ENCODE measurements around the gene AMPD3.

The AMPD3 gene

DNA sequence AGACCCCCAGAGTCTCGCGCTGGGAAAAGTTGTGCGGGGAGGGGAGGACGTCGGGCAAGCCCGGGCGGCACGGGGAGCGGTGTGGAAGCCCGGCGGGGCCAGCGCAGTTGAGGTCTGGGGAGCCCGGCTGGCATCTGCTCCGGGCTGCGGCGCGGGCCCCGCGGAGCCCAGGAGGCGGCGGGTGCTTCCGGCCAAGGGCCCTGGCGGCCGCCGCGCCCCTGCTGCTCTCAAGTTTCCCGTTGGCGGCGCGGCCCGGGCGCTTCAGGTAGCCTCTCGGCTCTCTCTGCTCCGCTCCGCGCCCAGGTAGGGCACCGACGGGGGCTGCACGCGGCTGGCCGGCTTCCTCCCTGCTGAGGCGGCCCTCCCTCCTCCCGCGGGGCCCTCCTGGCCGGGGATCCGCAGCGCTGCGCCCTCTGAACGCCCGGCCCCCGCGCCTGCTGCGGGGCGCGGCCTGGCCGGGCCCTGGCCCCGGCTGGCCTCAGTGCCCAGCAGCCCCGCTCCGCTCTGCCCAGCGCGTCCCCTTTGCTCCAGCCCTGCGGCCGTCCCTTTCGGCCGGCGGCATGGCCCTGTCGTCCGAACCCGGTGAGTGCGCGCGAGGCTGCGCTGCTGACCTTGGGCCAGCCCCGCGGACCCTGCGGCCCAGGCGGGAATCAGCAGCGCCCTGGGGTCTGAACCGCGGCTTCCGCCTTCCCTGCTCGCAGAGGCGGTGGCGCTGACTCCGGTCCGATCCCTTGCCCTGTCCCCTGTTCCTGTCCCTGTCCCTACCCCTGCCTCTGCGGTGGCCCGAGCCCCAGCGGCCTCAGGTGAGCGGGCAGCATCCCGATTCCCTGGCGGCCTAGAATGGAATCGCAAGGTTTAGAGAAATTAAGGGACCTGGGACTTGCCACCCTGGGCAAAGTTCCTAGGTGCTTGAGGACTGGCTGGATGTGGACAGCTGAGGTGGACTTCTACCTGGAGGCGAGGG is 4.3 kb upstream of the AMPD3 start:
- peak overlapping the region; percentile 80 for H2AFZ ChIP-seq (ENCODE audit: low read length, unreplicated experiment)

DNA sequence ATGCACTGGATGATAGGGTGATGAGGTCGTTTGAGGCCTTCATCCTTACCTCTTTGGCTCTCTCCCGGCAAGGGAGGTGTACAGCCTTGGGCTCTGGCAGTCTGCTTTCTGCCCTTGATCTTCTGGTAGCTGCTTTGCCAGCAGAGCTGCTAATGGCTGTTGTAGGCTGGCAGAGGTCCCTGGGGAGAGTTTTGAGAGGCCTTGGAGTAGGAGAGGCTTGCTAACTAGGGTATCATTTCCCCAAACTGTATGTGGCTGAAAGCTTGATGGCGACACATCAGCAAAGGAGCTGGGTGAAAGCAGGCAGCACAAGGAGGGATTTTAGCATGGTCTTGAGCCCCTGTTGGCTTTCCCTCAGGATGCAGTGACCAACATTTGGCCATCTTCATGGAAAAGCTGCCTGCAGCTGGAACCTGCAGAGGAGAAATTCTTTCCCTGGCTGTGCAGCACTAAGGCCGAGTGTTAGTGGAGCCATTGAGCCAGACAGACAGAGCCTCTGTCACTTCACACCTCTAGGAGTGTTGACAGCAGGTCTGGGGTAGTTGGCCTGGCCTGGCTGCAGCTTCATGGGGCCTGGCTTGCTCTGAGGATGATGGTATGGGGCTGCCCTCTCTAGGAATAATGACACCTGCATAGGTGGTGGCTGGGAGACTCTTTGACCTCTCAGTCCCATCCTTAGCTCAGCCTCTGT is 3.5 kb upstream of the AMPD3 start:
- peaks cover 23% of the 10 kb centered on the region for H3K4me1 ChIP-seq (ENCODE audit: control insufficient read depth, insufficient read depth, low read length, unreplicated experiment)
- no peak overlapping the region for H2AFZ ChIP-seq (ENCODE audit: low read length, unreplicated experiment)
- H3K79me2 ChIP-seq (ENCODE audit: control insufficient read depth, insufficient read depth, low read length, unreplicated experiment): no peaks in the 10 kb centered on the region
- no peak overlapping the region for H3K27ac ChIP-seq (ENCODE audit: low read depth, low read length)
- H3K4me3 ChIP-seq (ENCODE audit: low read depth, low read length): no peak overlapping the region
- no peaks in the 10 kb centered on the region for H3K36me3 ChIP-seq (ENCODE audit: insufficient read depth, low read length)
- peaks cover 18% of the 10 kb centered on the region for H3K27me3 ChIP-seq (ENCODE audit: insufficient read depth, low read length)

More for the DNA sequence above, 4.3 kb upstream of the AMPD3 start:
- peaks cover 15% of the 10 kb centered on the region for H3K4me1 ChIP-seq (ENCODE audit: control insufficient read depth, insufficient read depth, low read length, unreplicated experiment)
- peaks cover 18% of the 10 kb centered on the region for H3K27me3 ChIP-seq (ENCODE audit: insufficient read depth, low read length)
- H3K4me3 ChIP-seq (ENCODE audit: low read depth, low read length): peak overlapping the region; percentile 65
- H3K36me3 ChIP-seq (ENCODE audit: insufficient read depth, low read length): no peaks in the 10 kb centered on the region
- H3K79me2 ChIP-seq (ENCODE audit: control insufficient read depth, insufficient read depth, low read length, unreplicated experiment): no peaks in the 10 kb centered on the region
- H3K27ac ChIP-seq (ENCODE audit: low read depth, low read length): no peak overlapping the region

DNA sequence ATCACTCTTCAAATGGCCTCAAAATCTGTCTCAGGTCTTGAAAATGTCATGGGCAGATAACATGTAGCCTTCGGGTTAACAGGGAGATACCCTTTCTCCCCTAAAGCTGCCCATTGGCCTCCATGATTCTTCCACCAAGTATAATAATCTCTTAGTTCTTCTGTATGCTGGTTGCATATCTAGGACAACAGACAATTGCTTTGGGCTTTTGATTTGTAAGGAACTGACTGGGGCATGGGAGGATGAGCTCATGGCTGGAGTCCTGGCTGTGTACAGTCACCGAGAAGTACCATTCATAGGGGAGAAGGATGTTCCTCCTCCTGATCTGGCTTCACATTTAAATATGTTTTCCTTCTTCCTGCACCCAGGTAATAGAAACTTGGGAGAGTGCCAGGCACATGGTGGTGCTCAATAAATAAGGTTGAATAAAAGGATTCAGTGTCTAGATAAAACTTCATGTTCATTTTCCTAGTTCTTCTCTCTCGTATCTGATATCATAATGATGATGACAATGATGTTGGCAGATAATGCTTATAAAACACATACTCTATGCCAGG is 2.8 kb upstream of the AMPD3 start:
- Histone ChIP-seq H3K4me1 (ENCODE audit: control insufficient read depth, insufficient read depth, low read length, unreplicated experiment) (peaks cover 24% of the 10 kb centered on the region), H3K36me3 (ENCODE audit: insufficient read depth, low read length) (no peaks in the 10 kb centered on the region), H3K79me2 (ENCODE audit: control insufficient read depth, insufficient read depth, low read length, unreplicated experiment) (no peaks in the 10 kb centered on the region), H3K27ac (ENCODE audit: low read depth, low read length) (no peak overlapping the region), H3K4me3 (ENCODE audit: low read depth, low read length) (no peak overlapping the region), H2AFZ (ENCODE audit: low read length, unreplicated experiment) (no peak overlapping the region), H3K27me3 (ENCODE audit: insufficient read depth, low read length) (peaks cover 18% of the 10 kb centered on the region)

DNA sequence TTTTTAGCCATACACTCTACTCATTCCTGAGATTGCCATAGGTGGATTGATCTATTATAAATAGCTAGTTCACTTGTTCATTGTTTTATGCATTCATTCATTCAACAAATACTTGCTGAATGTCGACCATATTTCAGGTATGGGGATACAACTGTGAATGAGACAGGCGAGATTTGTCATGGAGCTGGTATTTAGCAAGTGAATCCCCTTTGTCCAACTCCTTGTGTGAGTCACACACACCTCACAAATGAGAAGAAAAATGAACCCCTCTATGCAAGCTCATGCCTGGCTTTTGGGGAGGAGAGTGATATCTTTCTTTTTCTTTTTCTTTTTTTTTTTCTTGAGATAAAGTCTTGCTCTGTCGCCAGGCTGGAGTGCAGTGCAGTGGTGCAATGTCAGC is 1.8 kb upstream of the AMPD3 start:
- Histone ChIP-seq H3K4me1 (ENCODE audit: control insufficient read depth, insufficient read depth, low read length, unreplicated experiment) (peaks cover 24% of the 10 kb centered on the region), H3K4me3 (ENCODE audit: low read depth, low read length) (no peak overlapping the region), H2AFZ (ENCODE audit: low read length, unreplicated experiment) (no peak overlapping the region), H3K36me3 (ENCODE audit: insufficient read depth, low read length) (no peaks in the 10 kb centered on the region), H3K27ac (ENCODE audit: low read depth, low read length) (no peak overlapping the region), H3K79me2 (ENCODE audit: control insufficient read depth, insufficient read depth, low read length, unreplicated experiment) (no peaks in the 10 kb centered on the region), H3K27me3 (ENCODE audit: insufficient read depth, low read length) (peaks cover 18% of the 10 kb centered on the region)

DNA sequence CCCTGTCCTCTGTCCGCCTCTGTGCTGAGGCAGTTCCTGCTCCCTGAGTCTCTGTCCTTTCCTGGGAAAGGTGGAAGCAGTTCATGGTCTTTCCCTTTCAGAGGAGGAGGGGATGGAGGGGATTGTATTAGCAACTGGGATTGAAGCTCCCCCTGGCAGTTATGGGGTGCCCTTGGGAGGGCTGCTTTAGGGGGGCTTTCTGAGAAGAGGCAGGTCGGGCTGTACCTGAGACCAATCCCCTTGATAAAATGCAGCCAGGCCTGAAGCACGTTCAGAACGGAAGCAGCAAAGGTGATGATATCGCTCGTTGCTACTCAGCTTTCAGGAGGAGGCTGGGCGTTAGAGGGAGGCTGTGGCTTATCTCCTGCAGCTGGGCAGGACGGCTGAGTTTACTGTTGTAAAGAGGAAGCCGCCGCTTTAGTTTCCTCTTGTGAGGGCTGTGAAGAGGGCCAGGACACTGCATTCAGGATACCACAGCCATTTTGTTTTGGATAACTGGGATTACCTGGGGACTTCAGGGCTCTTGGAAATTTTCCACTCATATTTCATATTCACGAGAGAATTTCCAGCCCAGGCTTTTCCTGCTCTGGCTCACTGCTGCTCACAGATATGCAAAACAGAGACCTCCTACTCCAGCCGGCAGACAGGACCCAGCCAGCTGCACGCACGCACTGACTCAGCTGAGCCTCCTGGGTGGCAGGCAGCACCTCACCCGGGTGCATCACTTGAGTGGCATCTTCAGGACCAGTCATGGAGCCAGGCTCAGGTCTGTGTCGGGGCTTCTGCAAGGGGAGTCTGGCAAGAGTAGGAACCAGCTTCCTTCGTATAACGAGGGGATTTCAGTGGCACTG is 798 bp downstream of the AMPD3 start:
- Histone ChIP-seq H3K27me3 (ENCODE audit: insufficient read depth, low read length) (peaks cover 5% of the 10 kb centered on the region), H3K4me3 (ENCODE audit: low read depth, low read length) (peak overlapping the region; percentile 75), H3K36me3 (ENCODE audit: insufficient read depth, low read length) (no peaks in the 10 kb centered on the region), H3K4me1 (ENCODE audit: control insufficient read depth, insufficient read depth, low read length, unreplicated experiment) (peaks cover 30% of the 10 kb centered on the region), H3K27ac (ENCODE audit: low read depth, low read length) (peak overlapping the region; percentile 87), H2AFZ (ENCODE audit: low read length, unreplicated experiment) (peak overlapping the region; percentile 80), H3K79me2 (ENCODE audit: control insufficient read depth, insufficient read depth, low read length, unreplicated experiment) (no peaks in the 10 kb centered on the region)

DNA sequence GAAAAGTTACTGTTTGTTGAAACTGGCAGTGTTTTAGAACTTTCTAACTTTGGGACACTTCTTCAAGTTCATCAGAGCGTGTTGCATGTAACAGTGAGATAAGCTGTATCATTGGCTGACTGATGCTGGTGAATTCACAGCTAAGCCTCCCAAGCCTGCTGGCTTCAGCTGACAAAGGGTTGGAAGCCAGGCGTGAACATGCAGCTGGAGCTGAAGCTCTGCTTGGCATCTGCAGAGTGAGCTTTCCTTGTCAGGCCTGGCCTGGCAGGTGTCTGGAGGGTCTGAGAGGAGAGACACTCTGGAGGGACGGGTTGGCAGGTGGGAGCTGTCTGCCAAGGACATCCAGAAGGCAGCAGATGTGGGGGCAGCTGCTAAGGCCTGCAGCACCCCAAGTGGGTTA is 1.5 kb downstream of the AMPD3 start:
- H3K27ac ChIP-seq (ENCODE audit: low read depth, low read length): no peak overlapping the region
- no peak overlapping the region for H2AFZ ChIP-seq (ENCODE audit: low read length, unreplicated experiment)
- H3K36me3 ChIP-seq (ENCODE audit: insufficient read depth, low read length): 0 out of 2 replicates have a peak, but pooled peaks cover under 1% of the 10 kb centered on the region
- no peaks in the 10 kb centered on the region for H3K27me3 ChIP-seq (ENCODE audit: insufficient read depth, low read length)
- H3K79me2 ChIP-seq (ENCODE audit: control insufficient read depth, insufficient read depth, low read length, unreplicated experiment): no peaks in the 10 kb centered on the region
- H3K4me3 ChIP-seq (ENCODE audit: low read depth, low read length): peak overlapping the region; percentile 75
- H3K4me1 ChIP-seq (ENCODE audit: control insufficient read depth, insufficient read depth, low read length, unreplicated experiment): peaks cover 30% of the 10 kb centered on the region

DNA sequence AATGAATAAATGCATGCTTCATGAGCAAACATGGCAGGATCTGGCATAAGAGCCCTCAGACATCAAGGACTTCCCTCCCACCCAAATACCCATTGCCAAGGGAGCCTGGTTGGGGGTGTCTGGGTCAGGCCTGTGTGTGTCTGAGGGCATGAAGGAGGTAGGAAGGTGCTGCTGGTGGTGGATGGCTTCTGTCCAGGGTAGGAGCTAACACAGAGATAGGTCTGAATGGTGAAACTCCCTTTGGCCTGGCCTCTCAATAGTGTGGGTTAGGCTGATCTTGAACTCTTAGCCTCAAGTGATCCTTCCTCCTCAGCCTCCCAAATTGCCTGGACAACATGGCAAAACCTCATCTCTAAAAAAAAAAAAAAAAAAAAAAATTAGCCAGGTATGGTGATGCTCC is 2.8 kb downstream of the AMPD3 start:
- Histone ChIP-seq H3K27ac (ENCODE audit: low read depth, low read length) (no peak overlapping the region), H3K4me3 (ENCODE audit: low read depth, low read length) (no peak overlapping the region), H3K4me1 (ENCODE audit: control insufficient read depth, insufficient read depth, low read length, unreplicated experiment) (peaks cover 30% of the 10 kb centered on the region), H3K79me2 (ENCODE audit: control insufficient read depth, insufficient read depth, low read length, unreplicated experiment) (no peaks in the 10 kb centered on the region), H3K27me3 (ENCODE audit: insufficient read depth, low read length) (no peaks in the 10 kb centered on the region), H2AFZ (ENCODE audit: low read length, unreplicated experiment) (no peak overlapping the region), H3K36me3 (ENCODE audit: insufficient read depth, low read length) (peaks cover 7% of the 10 kb centered on the region; the same call in 1 of the 2 replicates)

DNA sequence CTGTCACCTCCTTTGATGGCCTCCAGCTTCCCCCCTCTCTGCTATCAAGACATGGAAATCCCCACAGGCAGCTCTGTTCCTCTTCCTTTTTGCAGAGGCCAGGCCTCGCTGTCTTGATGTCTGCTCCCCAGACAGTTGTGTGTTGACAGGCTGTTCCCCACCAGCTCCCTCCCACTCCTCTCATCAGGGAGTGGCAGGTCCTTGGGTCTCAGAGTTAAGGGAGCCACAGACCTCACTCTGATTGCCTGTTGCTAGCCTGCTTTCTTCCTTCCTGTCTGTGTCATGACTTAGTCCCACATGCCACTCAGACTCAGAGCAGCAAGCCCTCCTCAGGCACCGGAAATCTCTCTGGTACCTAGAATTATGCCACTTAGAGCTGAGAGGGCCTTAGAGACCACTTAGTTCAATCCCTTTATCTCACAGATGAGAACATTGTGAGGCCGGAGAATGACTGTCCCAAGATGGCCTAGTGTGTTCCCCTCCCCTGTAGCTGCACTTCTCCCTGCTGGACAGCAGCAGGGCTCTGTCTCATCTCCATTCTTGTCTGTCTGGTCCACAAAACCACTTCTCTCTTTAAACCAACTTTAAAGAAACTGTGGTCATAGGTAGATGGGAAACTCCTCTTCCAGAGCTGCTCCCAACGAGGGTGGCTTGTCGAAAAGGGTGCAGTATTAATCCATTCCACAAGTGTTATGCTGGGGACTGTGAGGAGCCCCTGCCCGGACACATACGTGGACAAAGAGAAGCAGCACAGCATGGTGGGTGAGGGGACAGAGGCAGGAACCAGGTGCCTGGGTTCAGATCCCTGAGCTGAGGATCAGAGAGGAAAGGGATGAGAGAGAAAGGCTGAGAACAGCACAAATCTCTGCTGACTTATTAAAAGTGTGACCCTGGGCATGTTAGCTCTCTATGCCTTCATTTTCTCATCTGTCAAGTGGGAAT is 4.2 kb downstream of the AMPD3 start:
- no peaks in the 10 kb centered on the region for H3K79me2 ChIP-seq (ENCODE audit: control insufficient read depth, insufficient read depth, low read length, unreplicated experiment)
- H3K4me1 ChIP-seq (ENCODE audit: control insufficient read depth, insufficient read depth, low read length, unreplicated experiment): peaks cover 27% of the 10 kb centered on the region
- no peak overlapping the region for H3K4me3 ChIP-seq (ENCODE audit: low read depth, low read length)
- no peaks in the 10 kb centered on the region for H3K27me3 ChIP-seq (ENCODE audit: insufficient read depth, low read length)
- no peak overlapping the region for H3K27ac ChIP-seq (ENCODE audit: low read depth, low read length)
- H2AFZ ChIP-seq (ENCODE audit: low read length, unreplicated experiment): no peak overlapping the region
- H3K36me3 ChIP-seq (ENCODE audit: insufficient read depth, low read length): peaks cover 10% of the 10 kb centered on the region; the same call in 1 of the 2 replicates

DNA sequence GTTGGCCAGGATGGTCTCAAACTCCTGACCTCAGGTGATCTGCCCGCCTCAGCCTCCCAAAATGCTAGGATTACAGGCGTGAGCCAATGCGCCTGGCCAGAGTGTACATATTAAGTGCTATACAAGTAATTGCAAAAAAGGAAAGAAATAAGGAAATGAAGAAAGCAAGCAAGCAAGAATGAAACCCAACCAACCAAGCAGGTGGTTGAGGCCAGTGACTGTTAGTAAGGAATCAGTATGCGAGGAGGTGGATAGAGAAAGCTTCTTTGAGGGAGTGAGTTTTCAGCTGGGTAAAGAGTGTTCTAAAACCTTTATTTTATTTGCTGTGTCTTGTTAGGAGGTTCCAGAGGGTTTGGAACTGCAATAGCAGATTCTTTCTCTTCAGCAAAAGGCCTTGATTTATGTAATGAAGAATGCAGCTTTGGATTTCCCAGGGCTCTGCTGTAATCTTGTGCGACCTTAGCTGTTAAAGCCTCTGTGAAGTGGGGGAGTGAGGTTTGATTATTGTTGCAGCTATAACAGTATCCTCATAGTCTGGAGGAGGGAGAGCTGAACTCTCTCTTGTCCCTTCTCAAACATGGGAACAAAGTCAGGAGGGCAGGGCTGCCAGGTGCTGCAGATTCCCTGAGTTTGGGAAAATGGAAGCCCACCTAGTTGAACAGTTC is 5.7 kb downstream of the AMPD3 start:
- Histone ChIP-seq H3K79me2 (ENCODE audit: control insufficient read depth, insufficient read depth, low read length, unreplicated experiment) (no peaks in the 10 kb centered on the region), H3K36me3 (ENCODE audit: insufficient read depth, low read length) (peaks cover 15% of the 10 kb centered on the region), H3K27ac (ENCODE audit: low read depth, low read length) (no peak overlapping the region), H2AFZ (ENCODE audit: low read length, unreplicated experiment) (no peak overlapping the region), H3K4me1 (ENCODE audit: control insufficient read depth, insufficient read depth, low read length, unreplicated experiment) (peaks cover 15% of the 10 kb centered on the region), H3K4me3 (ENCODE audit: low read depth, low read length) (no peak overlapping the region), H3K27me3 (ENCODE audit: insufficient read depth, low read length) (no peaks in the 10 kb centered on the region)

Data from ACC112 (cell line).